SK-MEL-5 (cell line): Measurements from ENCODE around the gene ZDHHC20. TPM values are rescaled to one million over a fixed set of nuclear protein-coding genes. Genes with fewer than 3 reads are reported as not detected.
"Not testable (repeated sequence)": the region's sequence is repeated elsewhere in the genome, so short reads cannot be mapped to it uniquely, and the experiment has no call there.

Experiments
- DNase-seq: peaks from one replicate; pipeline ENCODE4 v3.0.0-alpha.2; 2016; ENCODE audit warnings: low read depth, low spot score
- in situ Hi-C: cut with HindIII; loops from 2 replicates; pipeline ENCODE4 v1.10.0; 2016; ENCODE audit warnings: low sequenced_read_pairs, high pct_unique_total_duplicates, low pct_unique_long_range_greater_than_20kb
- total RNA-seq: library from RNA; depleted of rRNA; stranded (reverse); fragments of >200 nt; shearing (Covaris generic); gene quantifications from 2 replicates; pipeline ENCODE4 v1.2.3, GENCODE V29; 2014

Gene ZDHHC20
- total RNA-seq, 1 experiment from 2014 or later, result 121 TPM

GRCh38 chr13:21383090-21383489 is 76.0 kb downstream of the ZDHHC20 start:
- in situ Hi-C loops, result no loop called here
- no peak for DNase-seq

GRCh38 chr13:21376998-21377985 is 81.8 kb downstream of the ZDHHC20 start:
- in situ Hi-C loops, DNase-seq: not testable (repeated sequence)

- no peak for DNase-seq
- in situ Hi-C loops, result no loop called here
Measured at GRCh38 chr13:21372530-21372929, 86.6 kb downstream of the ZDHHC20 start.

DNA sequence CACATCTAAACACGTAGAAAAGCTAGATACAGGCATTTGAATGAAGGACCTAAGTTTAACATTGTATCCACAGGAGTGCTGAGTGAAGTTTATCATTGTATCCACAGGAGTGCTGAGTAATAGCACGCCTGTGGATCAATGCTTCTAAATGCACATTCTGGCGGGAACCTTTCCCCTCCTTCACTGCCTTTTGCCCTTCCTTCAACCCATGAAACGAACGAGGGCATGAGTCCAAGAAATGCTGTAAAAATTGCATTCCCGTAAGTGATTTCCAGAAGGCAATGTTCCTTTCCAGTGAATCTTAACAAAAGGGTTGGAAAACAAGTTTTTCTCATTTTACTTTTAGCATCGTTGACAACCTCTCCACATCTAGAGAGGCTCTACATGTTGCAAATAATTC is 88.1 kb downstream of the ZDHHC20 start:
- in situ Hi-C loops, result no loop called here
- no peak for DNase-seq

- DNase-seq, result no peak
- in situ Hi-C loops, result no loop called here
Measured at GRCh38 chr13:21365574-21365973, 93.5 kb downstream of the ZDHHC20 start.

DNA sequence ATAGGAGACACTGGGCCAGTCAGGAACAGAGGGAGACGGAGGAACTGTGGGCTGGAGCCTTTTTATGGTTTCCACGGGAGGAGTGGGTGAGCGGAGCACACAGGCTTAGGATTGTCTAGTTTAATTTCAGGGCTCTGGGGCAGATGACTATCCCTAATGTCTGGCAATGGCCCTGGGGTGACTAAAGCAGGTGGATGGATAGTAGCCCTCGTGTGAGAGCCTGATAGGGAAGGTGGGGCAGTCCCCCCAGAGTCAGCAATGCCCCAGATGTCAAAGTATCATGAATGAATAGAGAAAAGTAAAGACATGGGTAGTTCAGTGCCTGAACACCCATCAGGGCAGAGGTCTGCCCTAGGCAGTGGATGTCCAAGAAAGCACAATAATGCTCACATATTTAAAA is 94.2 kb downstream of the ZDHHC20 start:
- no peak for DNase-seq
- in situ Hi-C loops, result no loop called here

GRCh38 chr13:21364357-21364756 is 94.7 kb downstream of the ZDHHC20 start:
- in situ Hi-C loops, result no loop called here

DNA sequence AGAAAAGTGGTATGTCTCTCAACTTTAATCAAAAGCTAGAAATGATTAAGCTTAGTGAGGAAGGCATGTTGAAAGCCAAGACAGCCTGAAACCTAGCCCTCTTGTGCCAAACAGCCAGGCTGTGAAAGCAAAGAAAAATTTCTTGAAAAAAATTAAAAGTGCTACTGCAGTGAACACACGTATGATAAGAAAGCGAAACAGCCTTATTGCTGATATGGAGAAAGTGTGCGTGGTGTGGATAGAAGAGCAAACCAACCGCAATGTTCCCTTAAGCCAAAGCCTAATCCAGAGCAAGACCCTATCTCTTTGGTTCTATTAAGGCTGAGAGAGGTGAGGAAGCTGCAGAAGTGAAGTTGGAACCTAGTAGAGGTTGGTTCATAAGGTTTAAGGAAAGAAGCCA is 96.4 kb downstream of the ZDHHC20 start:
- in situ Hi-C loops, result no loop called here
- no peak for DNase-seq

More at GRCh38 chr13:21364357-21364756, 94.7 kb downstream of the ZDHHC20 start:
- no peak for DNase-seq

DNA sequence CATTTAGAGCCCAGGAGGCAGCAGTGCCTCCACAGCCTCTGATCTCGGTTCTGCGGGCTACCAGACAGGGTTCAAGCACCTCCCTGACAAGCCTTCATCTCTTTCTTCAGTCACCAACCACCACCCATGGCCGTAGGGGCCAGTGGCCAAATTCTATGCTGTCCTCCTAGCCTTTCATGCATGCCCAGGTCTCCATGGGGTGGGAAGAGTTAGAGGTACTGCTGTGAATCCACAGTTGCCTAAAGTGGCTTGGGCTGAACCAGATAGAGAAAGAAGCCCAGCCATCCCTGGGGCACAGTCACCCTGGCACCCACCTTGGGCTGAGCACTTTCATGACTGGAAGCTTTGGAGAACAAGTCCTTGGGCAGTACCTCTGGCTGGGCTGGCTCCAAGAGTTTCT is 97.4 kb downstream of the ZDHHC20 start:
- no peak for DNase-seq
- in situ Hi-C loops, result no loop called here

GRCh38 chr13:21361123-21361522 is 98.0 kb downstream of the ZDHHC20 start:
- DNase-seq, result no peak
- in situ Hi-C loops, result no loop called here

DNA sequence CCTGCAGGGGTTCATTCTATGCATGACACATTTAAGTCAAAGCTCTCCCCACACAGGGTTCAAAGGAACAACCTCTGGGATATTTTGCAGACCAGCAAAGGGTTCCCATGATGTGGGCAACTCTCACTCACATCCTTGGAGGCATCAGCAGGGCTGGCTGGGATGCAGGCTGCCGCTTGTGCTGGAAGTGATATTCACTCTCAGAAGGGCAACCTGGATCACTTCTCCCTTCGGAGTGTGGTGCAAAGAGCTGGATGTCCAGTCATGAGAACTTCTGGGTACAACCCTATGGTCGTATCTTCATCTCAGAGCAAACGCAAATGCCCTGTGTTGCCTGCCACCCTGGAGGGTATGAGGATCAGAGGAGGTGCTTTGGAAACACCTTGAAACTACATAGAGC is 98.6 kb downstream of the ZDHHC20 start:
- DNase-seq, result no peak
- in situ Hi-C loops, result no loop called here

DNA sequence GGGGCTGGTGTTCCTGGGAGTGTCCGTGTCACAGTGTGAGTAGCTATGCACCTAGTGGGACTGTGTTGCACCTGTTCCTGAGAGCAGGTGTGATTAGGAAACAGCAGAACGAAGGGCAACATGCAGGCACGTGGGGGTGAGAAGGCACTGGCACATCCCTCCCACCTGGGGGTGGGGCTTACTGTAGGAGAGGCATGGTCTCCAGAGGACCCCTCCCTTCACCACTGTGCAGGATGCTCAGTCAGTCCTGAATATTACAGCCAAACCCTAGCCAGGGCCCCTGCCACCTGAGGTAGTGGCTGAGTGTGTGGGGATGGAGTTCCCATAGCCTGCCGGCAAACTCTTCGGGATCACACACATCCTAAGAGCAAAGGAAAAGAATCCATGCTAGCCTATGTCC is 99.2 kb downstream of the ZDHHC20 start:
- in situ Hi-C loops, result no loop called here
- DNase-seq, result no peak

GRCh38 chr13:21355304-21355703 is 103.8 kb downstream of the ZDHHC20 start:
- DNase-seq, result no peak
- in situ Hi-C loops, result no loop called here

GRCh38 chr13:21354721-21355120 is 104.4 kb downstream of the ZDHHC20 start:
- in situ Hi-C loops, result no loop called here
- no peak for DNase-seq

DNA sequence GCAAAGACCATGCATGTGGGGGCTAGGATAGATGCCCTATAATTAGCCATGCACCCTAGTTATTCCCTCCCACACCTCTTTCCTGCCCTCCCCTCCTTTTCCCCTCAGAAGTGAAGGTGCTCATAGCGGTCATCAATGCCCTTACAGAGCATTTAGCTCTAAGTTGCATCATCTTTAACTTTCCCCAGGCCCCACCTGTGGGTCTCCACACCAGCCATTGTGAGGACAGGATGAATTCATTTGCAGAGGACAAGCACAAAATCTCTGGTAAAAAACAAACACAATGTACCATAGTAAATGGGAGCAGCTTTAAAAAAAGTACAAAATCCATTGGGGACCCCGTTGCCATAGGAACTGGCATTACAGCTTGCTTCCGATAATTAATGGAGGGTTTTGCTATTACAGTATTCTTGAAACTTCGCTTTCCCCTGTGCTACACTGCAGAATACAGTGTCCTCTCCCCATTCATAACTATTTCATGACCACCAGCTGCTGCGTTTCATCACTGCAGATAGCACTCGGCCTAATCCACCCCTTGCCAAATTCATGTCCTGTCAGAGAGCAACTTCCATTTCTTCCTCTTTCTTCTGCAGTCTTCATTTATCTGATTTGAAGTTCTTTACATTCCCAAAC is 110.5 kb downstream of the ZDHHC20 start:
- in situ Hi-C loops, result no loop called here
- DNase-seq, result no peak

GRCh38 chr13:21347753-21348318 is 111.3 kb downstream of the ZDHHC20 start:
- DNase-seq, result no peak
- in situ Hi-C loops, result no loop called here

DNA sequence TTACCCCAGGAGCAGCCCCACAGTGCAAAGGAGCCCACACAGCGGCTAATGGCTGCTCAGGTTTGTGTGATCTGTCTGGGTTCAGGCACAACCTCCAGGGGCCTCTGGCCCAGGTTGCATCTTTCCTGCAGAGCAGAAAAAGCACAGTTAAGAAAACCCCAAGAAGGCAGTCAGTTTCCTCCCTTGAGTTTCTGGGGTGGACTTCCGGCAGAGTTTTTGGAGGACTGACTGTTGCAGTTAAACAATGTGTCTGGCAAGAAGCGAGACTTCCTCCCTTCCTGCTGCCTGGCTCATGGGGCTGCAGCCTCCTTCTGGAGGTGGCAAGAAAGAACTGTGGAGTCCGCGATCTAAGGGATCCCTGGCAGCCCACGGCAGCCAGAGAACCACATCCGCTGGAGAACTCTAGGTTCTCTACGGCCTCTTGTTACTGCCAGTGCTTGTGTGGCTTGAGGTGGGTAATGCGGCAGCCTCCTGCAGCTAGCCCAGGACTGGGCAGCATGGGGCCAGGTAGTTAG is 114.4 kb downstream of the ZDHHC20 start:
- no peak for DNase-seq
- in situ Hi-C loops, result no loop called here

DNA sequence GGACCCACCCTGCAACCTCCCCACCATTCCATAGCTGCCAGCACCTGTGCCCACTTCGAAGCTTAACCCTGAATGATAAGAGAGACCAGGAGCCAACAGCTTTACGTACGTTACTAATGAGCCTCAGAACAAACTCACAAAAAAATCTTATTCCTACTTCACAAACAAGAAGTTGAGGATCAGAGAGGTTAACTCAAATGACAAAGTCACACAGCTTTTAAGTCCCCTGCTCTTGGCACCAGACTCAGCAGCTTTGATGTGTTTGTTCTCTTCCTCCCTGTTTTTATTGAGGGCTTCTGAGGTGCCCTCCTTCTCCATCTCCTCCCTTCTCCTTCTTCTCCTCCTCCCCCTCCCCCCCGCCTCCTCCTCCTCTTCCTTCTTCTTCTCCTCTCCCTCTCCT is 115.4 kb downstream of the ZDHHC20 start:
- DNase-seq, result no peak
- in situ Hi-C loops, result no loop called here
